Type B pancreatic cell (in vitro differentiated cells): ENCODE data around the gene MCL1. TPM values are rescaled to one million over a fixed set of nuclear protein-coding genes. Genes with fewer than 3 reads are reported as not detected.

Source experiments
- DNase-seq: peaks from one replicate; pipeline ENCODE4 v3.0.0; 2021; ENCODE audit warnings: mixed read lengths; ENCODE audit not compliant: unreplicated experiment; ENCODE audit errors: extremely low spot score
- H3K27ac Mint-ChIP-seq: 2 replicates; pipeline ENCODE4 v1.8.0; 2021; ENCODE audit warnings: mild to moderate bottlenecking, mixed read lengths
- H3K27me3 Mint-ChIP-seq: 2 replicates; pipeline ENCODE4 v1.8.0; 2021; ENCODE audit warnings: mixed read lengths
- H3K36me3 Mint-ChIP-seq: 2 replicates; pipeline ENCODE4 v1.8.0; 2021; ENCODE audit warnings: mixed read lengths
- H3K4me1 Mint-ChIP-seq: one replicate; pipeline ENCODE4 v1.8.0; 2021; ENCODE audit warnings: mixed read lengths; ENCODE audit not compliant: unreplicated experiment
- H3K4me3 Mint-ChIP-seq: 2 replicates; pipeline ENCODE4 v1.8.0; 2021; ENCODE audit warnings: mild to moderate bottlenecking, mixed read lengths
- H3K9me3 Mint-ChIP-seq: 2 replicates; pipeline ENCODE4 v1.8.0; 2021; ENCODE audit warnings: mixed read lengths
- total RNA-seq: library from RNA; stranded (reverse); gene quantifications from 2 replicates; pipeline ENCODE4 v1.2.1, GENCODE V29; 2021; ENCODE audit warnings: low replicate concordance
- TF ChIP-seq, protein P1 (sequence below): fragments of 200-600 bp; sonication (generic); conservative IDR thresholded peaks from 2 replicates; pipeline ENCODE4 v1.5.0; 2021; ENCODE audit warnings: antibody characterized with exemption, mild to moderate bottlenecking

Gene MCL1
- total RNA-seq, 1 donor from 2014 or later: 187 TPM

DNA sequence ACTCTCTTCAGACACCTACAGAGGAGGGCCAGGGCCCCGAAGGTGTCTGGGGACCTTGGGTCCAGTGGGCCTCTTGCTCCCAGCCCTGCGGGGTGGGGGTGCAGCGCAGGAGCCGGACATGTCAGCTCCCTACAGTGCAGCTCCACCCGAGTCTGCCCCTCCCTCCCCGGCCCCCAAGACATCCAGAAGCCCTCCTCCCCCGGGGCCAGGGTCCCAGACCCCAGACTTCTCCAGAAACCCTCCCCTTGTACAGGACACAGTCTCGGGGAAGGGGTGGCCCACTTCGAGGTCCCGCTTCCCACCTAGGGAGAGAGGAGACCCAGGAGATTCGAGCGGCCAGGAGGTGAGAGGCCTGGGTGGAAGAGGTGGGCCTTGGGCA is 26.5 kb downstream of the MCL1 start:
- H3K9me3 Mint-ChIP-seq: no peaks in the 10 kb centered on the region
- H3K27ac Mint-ChIP-seq: peak overlapping the region; percentile 81
- DNase-seq: no peak
- H3K27me3 Mint-ChIP-seq: peaks cover 4% of the 10 kb centered on the region
- peaks cover 23% of the 10 kb centered on the region for H3K4me1 Mint-ChIP-seq
- H3K36me3 Mint-ChIP-seq: no peaks in the 10 kb centered on the region
- H3K4me3 Mint-ChIP-seq: peak overlapping the region; percentile 56
- TF ChIP-seq, protein P1, sequence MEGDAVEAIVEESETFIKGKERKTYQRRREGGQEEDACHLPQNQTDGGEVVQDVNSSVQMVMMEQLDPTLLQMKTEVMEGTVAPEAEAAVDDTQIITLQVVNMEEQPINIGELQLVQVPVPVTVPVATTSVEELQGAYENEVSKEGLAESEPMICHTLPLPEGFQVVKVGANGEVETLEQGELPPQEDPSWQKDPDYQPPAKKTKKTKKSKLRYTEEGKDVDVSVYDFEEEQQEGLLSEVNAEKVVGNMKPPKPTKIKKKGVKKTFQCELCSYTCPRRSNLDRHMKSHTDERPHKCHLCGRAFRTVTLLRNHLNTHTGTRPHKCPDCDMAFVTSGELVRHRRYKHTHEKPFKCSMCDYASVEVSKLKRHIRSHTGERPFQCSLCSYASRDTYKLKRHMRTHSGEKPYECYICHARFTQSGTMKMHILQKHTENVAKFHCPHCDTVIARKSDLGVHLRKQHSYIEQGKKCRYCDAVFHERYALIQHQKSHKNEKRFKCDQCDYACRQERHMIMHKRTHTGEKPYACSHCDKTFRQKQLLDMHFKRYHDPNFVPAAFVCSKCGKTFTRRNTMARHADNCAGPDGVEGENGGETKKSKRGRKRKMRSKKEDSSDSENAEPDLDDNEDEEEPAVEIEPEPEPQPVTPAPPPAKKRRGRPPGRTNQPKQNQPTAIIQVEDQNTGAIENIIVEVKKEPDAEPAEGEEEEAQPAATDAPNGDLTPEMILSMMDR: no peak

DNA sequence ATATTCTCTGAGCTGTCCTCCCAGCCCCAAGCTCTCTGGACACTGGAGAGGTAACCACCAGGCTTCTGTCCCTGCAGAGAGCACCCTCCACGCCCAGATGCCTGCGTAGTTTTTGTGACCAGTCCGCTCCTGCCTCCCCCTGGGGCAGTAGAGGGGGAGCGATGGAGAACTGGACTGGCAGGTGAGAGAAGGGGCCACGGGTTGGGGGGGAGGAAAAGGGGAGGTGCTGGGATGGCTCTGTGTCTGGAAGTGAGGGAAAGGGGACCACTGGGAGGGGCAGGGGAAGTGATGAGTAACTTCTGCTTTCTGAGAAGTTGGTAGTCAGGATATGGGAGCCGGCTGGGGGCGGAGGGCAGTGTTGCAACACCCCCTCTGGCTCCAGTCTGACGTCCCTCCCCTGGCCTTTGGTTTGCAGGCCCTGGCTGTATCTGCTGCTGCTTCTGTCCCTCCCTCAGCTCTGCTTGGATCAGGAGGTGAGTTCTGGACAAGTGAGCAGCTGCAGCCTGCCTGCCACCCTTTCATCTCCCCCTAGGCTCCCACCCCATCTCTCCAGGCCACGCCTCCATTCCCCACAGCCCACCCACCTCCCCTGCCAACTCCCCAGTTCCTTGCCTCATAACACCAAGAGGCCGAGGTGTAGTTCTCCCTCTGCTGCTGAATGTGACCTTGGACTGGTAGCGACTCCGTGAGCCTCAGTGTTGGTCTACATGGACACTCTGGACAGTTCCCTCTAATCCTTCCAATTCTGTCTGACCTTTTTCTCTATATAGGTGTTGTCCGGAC is 27.1 kb downstream of the MCL1 start:
- TF ChIP-seq, protein P1: no peak
- Mint-ChIP-seq H3K27ac (peak overlapping the region; percentile 81), H3K9me3 (no peaks in the 10 kb centered on the region), H3K36me3 (no peaks in the 10 kb centered on the region), H3K4me3 (peak overlapping the region; percentile 56), H3K27me3 (peaks cover 4% of the 10 kb centered on the region), H3K4me1 (peaks cover 23% of the 10 kb centered on the region)
- no peak for DNase-seq

DNA sequence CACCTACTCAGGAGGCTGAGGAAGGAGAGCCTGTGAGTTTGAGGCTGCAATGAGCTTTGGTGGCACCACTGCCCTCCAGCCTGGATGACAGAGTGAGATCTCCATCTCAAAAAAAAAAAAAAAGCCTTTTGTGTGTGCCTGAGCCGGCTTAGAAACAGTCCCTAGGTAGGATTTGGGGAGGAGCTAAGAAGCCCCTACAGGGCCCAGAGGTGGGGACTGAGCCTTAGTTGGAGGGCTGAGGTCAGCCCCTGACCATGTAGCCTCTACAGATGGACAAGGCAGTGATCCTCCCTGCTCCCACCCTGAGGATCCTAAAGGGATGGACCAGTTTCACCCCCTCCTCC is 27.7 kb downstream of the MCL1 start:
- Mint-ChIP-seq H3K27me3 (peaks cover 4% of the 10 kb centered on the region), H3K4me3 (peak overlapping the region; percentile 21), H3K9me3 (no peaks in the 10 kb centered on the region), H3K36me3 (no peaks in the 10 kb centered on the region), H3K4me1 (peaks cover 26% of the 10 kb centered on the region), H3K27ac (peak overlapping the region; percentile 81)
- no peak for DNase-seq
- TF ChIP-seq, protein P1: no peak

DNA sequence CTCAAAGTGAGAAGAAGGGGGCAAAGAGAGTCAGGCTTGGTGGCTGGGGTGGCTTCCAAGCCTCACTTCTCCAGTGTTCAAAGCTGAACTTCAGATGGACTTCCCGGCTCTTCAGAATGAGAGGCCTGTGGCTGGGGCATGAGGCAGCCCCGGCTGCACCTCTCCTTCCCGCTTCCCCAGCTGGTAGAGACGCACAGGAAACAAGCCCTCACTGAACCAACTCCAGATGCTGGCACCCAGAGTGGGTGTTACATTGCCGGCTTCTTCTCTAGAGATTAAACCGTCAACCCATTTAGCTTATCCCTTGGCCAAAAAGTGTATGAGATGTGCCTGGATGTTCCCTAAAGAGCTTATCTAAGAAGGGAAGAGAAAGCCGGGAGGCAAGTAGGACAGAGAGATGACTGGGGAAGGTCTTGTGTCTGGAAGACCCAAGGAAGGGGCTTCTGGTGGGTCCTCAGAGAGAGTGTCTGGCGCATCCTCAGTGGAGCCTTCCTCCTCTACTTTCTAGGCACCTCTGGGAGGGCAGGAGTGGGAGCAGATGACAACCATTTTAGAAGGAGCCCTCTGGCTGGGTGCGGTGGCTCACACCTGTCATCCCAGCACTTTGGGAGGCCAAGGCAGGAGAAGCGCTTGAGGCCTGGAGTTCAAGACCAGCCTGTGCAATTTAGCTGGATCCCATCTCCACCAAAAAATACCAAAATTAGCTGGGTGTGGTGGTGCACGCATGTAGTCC is 28.2 kb downstream of the MCL1 start:
- peak overlapping the region; percentile 81 for H3K27ac Mint-ChIP-seq
- H3K4me1 Mint-ChIP-seq: peaks cover 30% of the 10 kb centered on the region
- H3K9me3 Mint-ChIP-seq: no peaks in the 10 kb centered on the region
- H3K36me3 Mint-ChIP-seq: no peaks in the 10 kb centered on the region
- peak overlapping the region; percentile 21 for H3K4me3 Mint-ChIP-seq
- no peak for DNase-seq
- TF ChIP-seq, protein P1: no peak
- H3K27me3 Mint-ChIP-seq: peaks cover 4% of the 10 kb centered on the region

DNA sequence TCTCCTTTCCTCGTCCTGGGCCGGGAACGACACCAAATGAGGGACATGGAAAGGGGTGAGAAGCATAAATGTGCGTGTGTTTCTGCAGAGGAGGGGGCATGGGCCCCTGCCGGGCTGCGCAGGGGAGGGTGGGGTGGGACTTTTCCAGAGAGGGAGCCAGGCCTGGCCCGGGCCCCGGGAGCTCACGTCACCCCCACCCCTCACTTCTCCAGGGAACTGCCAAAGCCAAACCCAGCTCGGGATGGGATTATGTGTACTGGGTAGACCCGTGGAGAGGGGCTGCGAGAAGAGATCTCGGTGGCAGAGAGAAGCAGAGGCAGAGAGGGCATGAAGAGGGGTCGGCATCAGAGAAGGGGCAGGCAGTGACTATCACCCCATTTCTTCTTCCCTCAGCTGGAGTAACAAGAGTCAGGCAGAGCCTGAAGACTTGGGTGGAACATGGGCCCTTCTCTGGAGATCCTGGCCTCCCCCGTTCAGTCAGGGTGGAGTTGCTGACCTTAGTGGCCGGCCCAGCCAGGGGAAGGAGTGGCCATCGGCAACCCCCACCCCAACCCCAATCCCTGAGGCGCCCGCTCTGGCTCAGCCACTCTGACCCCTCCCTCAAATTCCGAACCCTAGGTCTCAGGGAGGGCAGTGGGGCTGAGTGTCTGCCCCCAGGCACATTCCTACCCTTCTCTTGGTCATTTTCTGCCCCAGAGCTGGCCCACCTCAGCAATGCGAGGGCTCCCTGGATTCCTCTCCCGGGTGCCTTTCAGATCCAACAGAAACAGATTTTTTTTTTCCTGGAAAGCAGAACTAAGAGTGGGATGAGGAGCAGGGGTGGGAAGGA is 29.0 kb downstream of the MCL1 start:
- peaks cover 4% of the 10 kb centered on the region for H3K27me3 Mint-ChIP-seq
- H3K9me3 Mint-ChIP-seq: no peaks in the 10 kb centered on the region
- peak overlapping the region; percentile 67 for H3K4me3 Mint-ChIP-seq
- H3K4me1 Mint-ChIP-seq: peaks cover 30% of the 10 kb centered on the region
- H3K36me3 Mint-ChIP-seq: no peaks in the 10 kb centered on the region
- DNase-seq: no peak
- TF ChIP-seq, protein P1: no peak
- H3K27ac Mint-ChIP-seq: peak overlapping the region; percentile 81
